OCI-LY1 (cell line): Measurements from ENCODE around the gene SLC9A8.

Experiments
- CTCF ChIP-seq: fragments of 200-600 bp; sonication (generic), shearing (Covaris generic); IDR thresholded peaks from 2 replicates; pipeline ENCODE4 v1.5.1; 2017; ENCODE audit warnings: mild to moderate bottlenecking, antibody characterized with exemption, low read length, moderate library complexity, mixed read lengths
- EZH2 ChIP-seq: fragments of 200-600 bp; sonication (generic), shearing (Covaris generic); IDR thresholded peaks from 2 replicates; pipeline ENCODE4 v1.8.0; 2017; ENCODE audit warnings: borderline replicate concordance, mixed run types, mild to moderate bottlenecking, antibody characterized with exemption, low read length, moderate library complexity, mixed read lengths

DNA sequence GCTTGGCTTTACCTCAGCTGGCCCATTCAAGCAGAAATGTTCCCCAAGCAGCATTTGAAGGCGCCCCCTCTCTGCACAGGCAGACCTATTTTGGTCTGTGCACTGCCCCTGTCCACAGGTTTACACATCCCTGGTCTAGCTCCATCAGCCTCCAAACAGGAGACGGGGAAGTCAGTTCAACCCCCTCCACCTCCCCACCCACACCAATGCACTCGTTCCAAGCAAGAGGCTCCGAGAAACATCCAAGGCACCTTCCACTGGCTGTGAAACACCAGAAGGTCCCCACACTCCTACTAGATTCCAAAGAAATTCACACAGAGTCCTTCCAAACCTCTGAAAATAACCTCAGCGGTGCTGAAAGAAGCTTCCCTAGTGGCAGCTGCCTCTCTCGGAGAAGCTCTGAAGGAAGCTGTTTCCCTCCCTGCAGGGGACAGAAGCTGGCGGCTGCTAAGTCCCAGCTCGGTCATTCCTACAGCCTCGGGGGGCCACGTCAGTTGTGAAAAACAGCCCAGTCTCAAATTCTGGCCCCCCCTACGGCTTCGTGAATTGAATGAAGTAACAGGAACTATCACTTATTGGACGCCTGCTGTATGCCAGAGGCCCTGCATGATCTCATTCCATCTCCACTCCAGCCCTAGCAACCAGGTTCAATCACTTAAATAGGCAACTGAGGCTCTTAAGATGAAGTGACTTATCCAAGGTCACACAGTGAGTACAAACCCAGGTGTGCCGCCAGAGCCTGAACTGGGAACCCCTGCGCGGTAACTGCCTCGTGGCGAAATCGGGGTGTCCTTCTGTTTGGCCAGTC lies 101.9 kb downstream of the SLC9A8 start:
- TF ChIP-seq CTCF (peak; percentile 16; the same call in 1 of the 2 replicates), EZH2 (no peak)
